GM21619 (cell line): ENCODE measurements around the gene PRSS50.

Experiments
- ATAC-seq: cut with Tn5 transposase; IDR thresholded peaks from one replicate; pipeline ENCODE4 v1.9.1; 2021; ENCODE audit not compliant: unreplicated experiment

The PRSS50 gene

GRCh38 chr3:46725621-46726314 is 8.1 kb upstream of the PRSS50 start:
- ATAC-seq = no peak

- no peak for ATAC-seq
These were observed 6.8 kb upstream of the PRSS50 start for GRCh38 chr3:46724424-46724823.

- no peak for ATAC-seq
These were observed 4.8 kb upstream of the PRSS50 start for GRCh38 chr3:46722443-46722842.

GRCh38 chr3:46721009-46721408 is 3.3 kb upstream of the PRSS50 start:
- no peak for ATAC-seq

GRCh38 chr3:46719735-46720271 is 2.1 kb upstream of the PRSS50 start:
- no peak for ATAC-seq

GRCh38 chr3:46719044-46719565 is 1.4 kb upstream of the PRSS50 start:
- no peak for ATAC-seq

GRCh38 chr3:46716461-46717441 is 918 bp downstream of the PRSS50 start:
- no peak for ATAC-seq

- ATAC-seq = no peak
These were observed 2.0 kb downstream of the PRSS50 start for GRCh38 chr3:46715507-46716175.

GRCh38 chr3:46714728-46715506 is 2.8 kb downstream of the PRSS50 start:
- no peak for ATAC-seq

- ATAC-seq = peak; percentile 70
These were observed 3.6 kb downstream of the PRSS50 start for GRCh38 chr3:46713898-46714552.

GRCh38 chr3:46713050-46713897 is 4.4 kb downstream of the PRSS50 start:
- no peak for ATAC-seq

GRCh38 chr3:46712191-46713049 is 5.2 kb downstream of the PRSS50 start:
- no peak for ATAC-seq

GRCh38 chr3:46711760-46712159 is 5.9 kb downstream of the PRSS50 start:
- ATAC-seq = no peak

GRCh38 chr3:46711305-46711704 is 6.4 kb downstream of the PRSS50 start:
- ATAC-seq = no peak

GRCh38 chr3:46710671-46711295 is 6.9 kb downstream of the PRSS50 start:
- no peak for ATAC-seq

- no peak for ATAC-seq
These were observed 7.4 kb downstream of the PRSS50 start for GRCh38 chr3:46710229-46710628.

GRCh38 chr3:46709721-46710120 is 7.9 kb downstream of the PRSS50 start:
- ATAC-seq = no peak
